ENCODE measurements around the gene SIGLEC11.

SIGLEC11 gene

DNA sequence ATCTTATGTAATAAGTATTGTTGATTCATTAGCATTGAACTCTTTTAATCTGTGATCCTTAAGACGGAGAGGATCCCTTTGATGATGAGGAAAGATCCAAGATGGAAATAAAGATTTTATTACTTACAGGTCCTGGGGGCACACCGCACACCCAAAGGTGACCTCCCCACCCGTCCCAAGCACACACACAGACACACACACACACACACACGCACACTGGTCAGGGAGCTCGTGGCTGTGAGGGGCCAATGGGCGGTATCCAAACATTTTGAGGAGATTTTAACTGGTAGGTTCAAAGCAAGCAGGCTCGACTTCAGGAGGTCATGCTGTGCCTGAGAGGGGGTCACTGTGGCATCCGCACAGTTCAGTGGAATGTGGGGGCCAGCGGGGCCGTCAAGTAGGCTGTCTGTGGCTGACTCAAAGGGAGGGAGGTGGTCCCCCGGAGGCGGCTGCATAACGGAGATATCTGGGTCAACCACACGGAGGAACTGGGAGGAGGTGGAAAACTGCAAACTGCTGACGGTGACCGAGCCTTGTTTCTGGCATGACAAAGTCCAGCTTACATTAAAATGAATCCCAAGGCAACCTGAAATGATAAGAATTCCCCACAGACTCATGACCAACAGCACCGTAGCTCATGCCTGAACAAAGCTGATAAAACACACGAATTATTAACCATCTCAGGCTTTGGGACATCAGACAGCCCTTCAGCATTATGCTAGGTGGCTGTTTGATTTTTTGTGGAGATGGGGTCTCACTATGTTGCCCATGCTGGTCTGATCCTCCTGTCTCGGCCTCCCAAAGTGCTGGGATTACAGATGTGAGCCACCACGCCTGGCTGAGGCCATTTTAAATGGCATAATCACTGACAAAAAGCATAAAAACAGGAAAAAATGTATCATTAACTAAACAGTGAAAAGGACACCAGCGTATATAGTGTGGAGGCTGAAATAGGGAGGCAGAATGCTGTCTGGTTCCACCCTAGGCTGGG is 20.9 kb upstream of the SIGLEC11 start:
- TF ChIP-seq, protein P1, sequence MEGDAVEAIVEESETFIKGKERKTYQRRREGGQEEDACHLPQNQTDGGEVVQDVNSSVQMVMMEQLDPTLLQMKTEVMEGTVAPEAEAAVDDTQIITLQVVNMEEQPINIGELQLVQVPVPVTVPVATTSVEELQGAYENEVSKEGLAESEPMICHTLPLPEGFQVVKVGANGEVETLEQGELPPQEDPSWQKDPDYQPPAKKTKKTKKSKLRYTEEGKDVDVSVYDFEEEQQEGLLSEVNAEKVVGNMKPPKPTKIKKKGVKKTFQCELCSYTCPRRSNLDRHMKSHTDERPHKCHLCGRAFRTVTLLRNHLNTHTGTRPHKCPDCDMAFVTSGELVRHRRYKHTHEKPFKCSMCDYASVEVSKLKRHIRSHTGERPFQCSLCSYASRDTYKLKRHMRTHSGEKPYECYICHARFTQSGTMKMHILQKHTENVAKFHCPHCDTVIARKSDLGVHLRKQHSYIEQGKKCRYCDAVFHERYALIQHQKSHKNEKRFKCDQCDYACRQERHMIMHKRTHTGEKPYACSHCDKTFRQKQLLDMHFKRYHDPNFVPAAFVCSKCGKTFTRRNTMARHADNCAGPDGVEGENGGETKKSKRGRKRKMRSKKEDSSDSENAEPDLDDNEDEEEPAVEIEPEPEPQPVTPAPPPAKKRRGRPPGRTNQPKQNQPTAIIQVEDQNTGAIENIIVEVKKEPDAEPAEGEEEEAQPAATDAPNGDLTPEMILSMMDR (IDR thresholded peaks at IDR 0.05) = no peak
- TF ChIP-seq ZFX (IDR thresholded peaks at IDR 0.05; ENCODE audit: borderline replicate concordance) = no peak
- no peak overlapping the region for H3K27ac ChIP-seq

DNA sequence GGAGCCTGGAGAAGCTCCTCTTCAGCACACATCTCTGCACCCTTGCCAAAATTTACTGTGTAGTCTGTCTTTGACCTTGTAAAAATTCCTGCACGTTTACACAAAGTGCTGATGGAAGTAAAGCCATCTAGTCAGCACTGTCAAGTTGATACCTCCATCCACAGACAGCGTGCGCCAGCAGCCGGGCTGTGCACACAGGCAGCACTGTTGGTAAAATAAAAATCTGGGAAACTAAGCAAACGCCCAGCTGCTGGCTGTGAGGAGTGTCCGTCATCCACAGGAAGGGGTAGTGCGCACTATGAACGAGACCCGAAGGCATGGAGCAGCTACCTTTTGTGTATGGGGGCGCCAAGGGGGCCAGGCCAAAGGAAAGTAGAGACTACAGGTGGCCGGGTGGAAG is 17.4 kb upstream of the SIGLEC11 start:
- no peak for TF ChIP-seq ZFX (IDR thresholded peaks at IDR 0.05; ENCODE audit: borderline replicate concordance)
- TF ChIP-seq, protein P1 (IDR thresholded peaks at IDR 0.05) = no peak
- no peak overlapping the region for H3K27ac ChIP-seq

DNA sequence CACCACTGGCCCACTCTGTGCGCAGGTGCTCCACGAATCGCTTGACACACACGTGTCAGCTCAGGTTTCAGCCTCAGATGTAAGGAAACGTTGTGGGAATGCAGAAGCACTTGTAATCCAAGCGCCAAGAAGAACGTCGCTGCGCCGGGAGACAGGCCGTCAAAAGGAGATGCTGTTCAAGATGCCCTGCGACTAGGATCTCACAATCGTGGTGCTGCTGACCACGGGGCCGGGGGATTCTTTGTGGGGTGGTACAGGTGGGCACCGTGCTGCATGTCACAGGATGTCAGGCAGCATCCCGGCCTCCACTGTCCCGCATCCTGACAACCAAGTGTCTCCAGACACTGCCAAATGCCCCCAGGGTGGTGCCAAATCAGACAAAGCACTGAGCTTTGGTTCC is 16.9 kb upstream of the SIGLEC11 start:
- H3K27ac ChIP-seq = no peak overlapping the region
- TF ChIP-seq, protein P1 (IDR thresholded peaks at IDR 0.05) = no peak
- no peak for TF ChIP-seq ZFX (IDR thresholded peaks at IDR 0.05; ENCODE audit: borderline replicate concordance)

DNA sequence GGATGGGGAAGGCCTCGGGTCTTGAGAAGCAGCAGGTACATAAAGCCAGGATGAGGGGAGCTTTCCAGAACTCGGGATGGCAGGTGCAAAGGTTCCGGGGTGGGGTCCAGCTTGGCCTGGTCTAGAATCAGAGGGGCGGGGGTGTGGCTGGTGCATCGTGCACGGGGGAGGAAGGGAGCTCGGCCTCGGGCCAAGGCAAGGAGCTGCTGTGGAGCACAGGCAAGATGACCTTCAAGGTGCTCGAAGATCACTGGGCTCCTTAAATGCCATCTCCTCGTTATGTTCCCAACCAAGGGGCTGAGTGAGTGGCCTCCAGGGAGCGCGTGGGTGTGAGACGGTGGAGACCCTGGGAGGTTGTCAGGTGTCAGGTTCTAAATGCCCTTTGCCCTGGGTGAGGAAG is 16.1 kb upstream of the SIGLEC11 start:
- no peak for TF ChIP-seq ZFX (IDR thresholded peaks at IDR 0.05; ENCODE audit: borderline replicate concordance)
- TF ChIP-seq, protein P1 (IDR thresholded peaks at IDR 0.05) = no peak
- no peak overlapping the region for H3K27ac ChIP-seq

DNA sequence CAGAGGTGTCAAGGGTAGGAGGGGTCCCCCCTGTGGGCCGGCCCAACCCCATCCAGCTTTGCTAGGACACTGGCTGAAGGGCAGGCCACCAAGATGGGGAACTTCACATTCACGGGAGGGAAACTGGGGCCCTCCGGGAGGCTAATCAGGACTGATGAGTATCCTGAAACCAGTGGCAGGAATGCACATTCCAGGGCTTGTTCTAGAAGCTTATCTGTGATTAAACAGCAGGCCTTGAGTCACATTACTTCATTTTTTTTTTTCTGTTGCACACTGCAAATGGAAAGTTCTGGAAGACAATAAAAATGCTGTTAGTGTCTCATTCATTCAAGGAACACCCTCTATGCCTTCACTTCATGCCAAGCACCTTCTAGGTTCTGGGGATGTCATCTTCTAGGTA is 15.5 kb upstream of the SIGLEC11 start:
- H3K27ac ChIP-seq = no peak overlapping the region
- TF ChIP-seq, protein P1 (IDR thresholded peaks at IDR 0.05) = no peak
- no peak for TF ChIP-seq ZFX (IDR thresholded peaks at IDR 0.05; ENCODE audit: borderline replicate concordance)

DNA sequence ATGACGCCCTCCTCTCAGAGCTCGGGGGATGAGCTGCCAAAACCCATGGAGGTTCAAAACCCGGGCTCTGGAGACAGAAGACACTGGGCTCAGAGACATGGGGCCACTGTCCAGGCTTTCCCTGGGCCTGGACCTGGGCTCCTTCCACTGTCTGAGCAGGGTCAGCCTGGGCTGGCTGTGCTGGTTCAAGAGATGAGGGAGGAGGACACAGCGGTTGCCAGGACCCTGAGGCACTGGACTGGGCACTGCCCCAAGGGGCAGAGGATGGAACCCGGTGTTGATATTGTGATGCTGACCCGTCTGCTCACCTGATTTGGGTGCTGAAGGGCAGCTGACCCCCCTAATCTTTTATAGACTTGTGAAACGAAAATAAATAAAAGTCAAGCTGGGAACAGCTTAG is 14.1 kb upstream of the SIGLEC11 start:
- TF ChIP-seq, protein P1 (IDR thresholded peaks at IDR 0.05) = no peak
- no peak for TF ChIP-seq ZFX (IDR thresholded peaks at IDR 0.05; ENCODE audit: borderline replicate concordance)
- no peak overlapping the region for H3K27ac ChIP-seq

DNA sequence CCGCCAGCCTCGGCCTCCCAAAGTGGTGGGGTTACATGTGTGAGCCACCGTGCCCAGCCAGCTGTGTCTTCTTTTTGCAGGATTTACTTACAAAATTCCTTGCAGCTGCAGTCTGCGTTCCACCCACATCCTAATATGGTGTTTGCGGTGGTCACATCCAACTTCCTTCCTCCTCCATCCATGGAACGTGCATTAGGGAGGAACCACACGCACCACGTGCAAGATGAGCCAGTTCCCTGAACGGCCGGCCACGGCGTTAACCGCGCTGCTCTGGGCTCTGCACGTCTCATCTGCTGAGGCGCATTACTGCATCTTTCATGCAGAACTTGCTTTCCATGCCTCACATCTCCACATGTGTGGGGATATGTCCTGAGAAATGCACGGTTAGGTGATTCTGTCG is 13.0 kb upstream of the SIGLEC11 start:
- no peak overlapping the region for H3K27ac ChIP-seq
- TF ChIP-seq ZFX (IDR thresholded peaks at IDR 0.05; ENCODE audit: borderline replicate concordance) = no peak
